Measurements from ENCODE around the gene SUMO3.

The SUMO3 gene

DNA sequence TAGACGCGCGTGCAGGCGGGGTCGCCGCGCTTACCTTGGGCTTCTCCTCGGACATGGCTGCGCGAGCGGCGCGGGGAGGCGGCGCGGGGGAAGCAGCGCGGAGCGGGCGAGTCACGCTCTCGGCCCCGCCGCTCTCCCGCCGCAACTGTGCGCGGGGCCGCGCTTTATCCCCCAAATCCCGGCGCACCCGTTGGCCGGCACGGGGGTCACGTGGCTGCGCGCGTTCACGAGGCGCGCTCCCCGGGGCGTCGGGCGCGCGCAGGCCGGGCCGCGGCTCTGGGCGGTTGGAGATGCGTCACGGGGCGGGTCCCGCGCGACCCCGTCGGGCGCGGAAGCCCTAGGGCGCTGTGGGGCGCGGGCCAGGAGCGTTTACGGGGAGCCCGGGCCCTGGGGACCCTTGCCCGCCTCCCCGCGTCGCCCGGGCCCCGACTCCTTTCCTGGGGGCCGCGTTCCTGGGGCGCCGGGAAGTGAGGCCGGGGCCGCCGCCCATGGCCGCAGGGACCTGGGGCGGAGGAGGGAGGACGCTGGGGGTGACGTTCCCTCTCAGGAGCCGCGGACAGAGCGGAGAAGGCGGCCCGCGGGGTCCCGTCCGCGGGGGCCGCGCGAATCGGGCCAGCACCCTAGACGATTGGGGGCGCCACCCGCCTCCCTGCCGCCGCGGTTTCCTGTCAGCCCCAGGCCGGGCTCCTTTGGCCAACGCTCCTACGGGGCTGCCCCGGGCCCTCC, at the start of gene SUMO3:
TSS of gene SUMO3 (minus strand) at position 149 of the 726 bp plus-strand sequence. CDS start at position 55, 94 bp downstream.
- H3K9me3 ChIP-seq (ENCODE audit: control insufficient read depth, insufficient read depth, low read length): peaks cover 6% of the 10 kb centered on the region
- H3K9ac ChIP-seq (ENCODE audit: low read depth, low read length): peak within 1 kb of the TSS; percentile 73
- H3K27me3 ChIP-seq (ENCODE audit: control insufficient read depth, insufficient read depth, low read length): peaks cover 8% of the 10 kb centered on the region
- H3K4me3 ChIP-seq (ENCODE audit: low read depth, low read length): peak within 1 kb of the TSS; percentile 78
- peaks cover 3% of the 10 kb centered on the region for H3K4me1 ChIP-seq (ENCODE audit: control insufficient read depth, insufficient read depth, low read length)
- peaks cover 9% of the 10 kb centered on the region for H3K36me3 ChIP-seq (ENCODE audit: control insufficient read depth, insufficient read depth, low read length)

DNA sequence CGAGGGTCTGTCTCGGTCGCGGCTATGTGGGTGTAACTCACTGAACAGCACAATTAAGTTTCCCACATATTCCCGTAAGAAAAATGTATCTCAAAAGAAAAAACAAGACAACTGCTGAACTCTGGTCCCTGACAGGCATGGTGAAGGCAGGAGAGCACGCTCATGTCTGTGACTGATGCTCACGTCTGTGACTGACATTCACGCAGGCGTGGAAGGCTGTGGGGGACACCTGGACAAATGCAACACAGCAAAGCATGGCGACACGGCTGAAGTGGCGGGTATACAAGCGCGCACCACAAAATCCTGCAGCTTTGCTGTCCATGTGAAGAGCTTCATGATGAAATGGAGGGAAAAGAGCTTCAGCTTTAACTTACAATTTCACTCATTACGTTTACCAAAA, 49.6 kb upstream of the SUMO3 start:
- no peak overlapping the region for H3K4me3 ChIP-seq (ENCODE audit: low read depth, low read length)
- no peak overlapping the region for H3K9ac ChIP-seq (ENCODE audit: low read depth, low read length)
- peaks cover 10% of the 10 kb centered on the region for H3K4me1 ChIP-seq (ENCODE audit: control insufficient read depth, insufficient read depth, low read length)
- no peaks in the 10 kb centered on the region for H3K9me3 ChIP-seq (ENCODE audit: control insufficient read depth, insufficient read depth, low read length)
- H3K27me3 ChIP-seq (ENCODE audit: control insufficient read depth, insufficient read depth, low read length): no peaks in the 10 kb centered on the region
- peaks cover 18% of the 10 kb centered on the region for H3K36me3 ChIP-seq (ENCODE audit: control insufficient read depth, insufficient read depth, low read length)

DNA sequence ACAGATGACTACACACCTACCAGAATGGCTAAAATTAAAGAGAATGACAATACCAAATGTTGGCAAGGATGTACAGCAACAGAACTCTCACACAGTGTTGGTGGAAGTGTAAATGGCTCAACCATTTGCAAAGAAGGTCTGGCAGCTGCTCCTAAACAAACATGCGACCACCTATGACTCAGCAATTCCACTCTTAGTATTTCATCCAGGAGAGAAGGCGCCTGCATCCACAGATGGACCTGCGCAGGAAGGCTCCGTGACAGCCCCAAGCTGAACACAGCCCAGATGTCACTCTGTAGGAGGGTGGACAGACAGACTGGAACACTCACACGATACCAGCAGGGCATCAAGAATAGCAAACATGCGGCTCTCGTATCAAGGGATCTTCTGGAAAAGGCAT, 48.9 kb upstream of the SUMO3 start:
- Histone ChIP-seq H3K27me3 (ENCODE audit: control insufficient read depth, insufficient read depth, low read length) (no peaks in the 10 kb centered on the region), H3K36me3 (ENCODE audit: control insufficient read depth, insufficient read depth, low read length) (peaks cover 20% of the 10 kb centered on the region), H3K4me1 (ENCODE audit: control insufficient read depth, insufficient read depth, low read length) (peaks cover 6% of the 10 kb centered on the region), H3K9me3 (ENCODE audit: control insufficient read depth, insufficient read depth, low read length) (no peaks in the 10 kb centered on the region), H3K4me3 (ENCODE audit: low read depth, low read length) (no peak overlapping the region), H3K9ac (ENCODE audit: low read depth, low read length) (no peak overlapping the region)

DNA sequence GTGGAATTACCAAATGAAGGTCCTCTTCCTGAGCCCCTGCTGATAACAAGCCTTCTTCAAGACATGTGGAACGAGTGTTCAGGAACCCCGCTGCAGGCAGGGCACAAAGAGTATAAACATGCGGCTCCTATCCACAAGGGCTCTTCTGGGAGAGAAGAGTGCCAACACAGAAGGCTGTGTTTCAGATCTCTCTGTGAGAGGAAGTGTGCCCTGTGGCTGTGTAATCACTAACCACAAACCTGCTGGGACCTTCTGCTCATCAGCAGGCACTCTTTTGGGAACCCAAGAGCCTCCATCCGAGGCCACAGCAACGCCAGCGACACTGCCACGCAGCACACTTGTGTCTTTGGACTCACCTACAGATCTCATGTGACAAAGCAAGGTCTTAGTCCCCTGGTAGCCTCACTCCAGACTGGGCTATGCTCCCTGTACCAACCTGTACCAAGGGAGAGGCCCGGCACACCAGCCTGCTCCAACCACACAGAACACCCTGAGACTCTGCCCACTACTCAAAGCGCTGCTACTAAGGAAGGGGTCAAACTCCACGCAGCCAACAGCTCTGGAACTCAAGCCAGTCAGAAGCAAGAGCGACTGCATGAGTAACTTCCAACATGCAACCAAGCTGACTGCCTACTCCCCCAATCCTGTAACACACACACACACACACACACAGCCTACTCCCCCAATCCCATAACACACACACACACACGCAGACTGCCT, 47.9 kb upstream of the SUMO3 start:
- Histone ChIP-seq H3K4me3 (ENCODE audit: low read depth, low read length) (no peak overlapping the region), H3K36me3 (ENCODE audit: control insufficient read depth, insufficient read depth, low read length) (peaks cover 24% of the 10 kb centered on the region), H3K4me1 (ENCODE audit: control insufficient read depth, insufficient read depth, low read length) (peaks cover 5% of the 10 kb centered on the region), H3K9ac (ENCODE audit: low read depth, low read length) (no peak overlapping the region), H3K9me3 (ENCODE audit: control insufficient read depth, insufficient read depth, low read length) (no peaks in the 10 kb centered on the region), H3K27me3 (ENCODE audit: control insufficient read depth, insufficient read depth, low read length) (no peaks in the 10 kb centered on the region)

DNA sequence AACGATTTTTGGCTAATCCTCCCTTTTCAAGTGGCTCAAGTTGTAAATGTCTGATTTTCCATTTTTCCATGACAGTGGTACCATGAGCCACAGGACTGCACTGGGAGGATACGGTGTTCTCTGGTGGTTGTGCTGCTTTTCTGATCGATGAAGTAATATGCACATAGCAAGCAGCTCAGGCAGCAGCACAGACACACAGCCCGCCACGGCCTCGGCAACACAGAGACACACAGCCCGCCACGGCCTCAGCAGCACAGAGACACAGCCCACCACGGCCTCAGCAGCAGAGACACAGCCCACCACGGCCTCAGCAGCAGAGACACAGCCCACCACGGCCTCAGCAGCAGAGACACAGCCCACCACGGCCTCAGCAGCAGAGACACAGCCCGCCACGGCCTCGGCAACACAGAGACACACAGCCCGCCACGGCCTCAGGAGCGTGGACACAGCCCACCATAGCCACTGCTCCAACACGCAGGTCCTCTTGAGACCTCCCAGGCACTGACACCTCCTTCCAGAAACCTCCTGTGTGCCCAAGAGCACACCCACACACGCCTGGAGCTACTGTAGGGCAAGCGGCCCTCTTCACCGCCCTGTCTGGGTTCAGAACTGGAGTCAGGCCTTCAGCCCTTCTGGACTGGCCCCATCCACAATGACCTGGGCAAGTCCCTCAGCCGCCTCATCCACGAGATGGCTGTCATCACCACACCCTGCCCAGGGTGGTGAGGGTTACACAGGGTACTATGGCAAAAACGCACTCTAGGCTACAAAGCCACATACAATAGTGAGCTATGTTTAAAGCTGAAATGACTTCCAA, 45.2 kb upstream of the SUMO3 start:
- Histone ChIP-seq H3K36me3 (ENCODE audit: control insufficient read depth, insufficient read depth, low read length) (peaks cover 43% of the 10 kb centered on the region), H3K27me3 (ENCODE audit: control insufficient read depth, insufficient read depth, low read length) (no peaks in the 10 kb centered on the region), H3K9me3 (ENCODE audit: control insufficient read depth, insufficient read depth, low read length) (no peaks in the 10 kb centered on the region), H3K4me1 (ENCODE audit: control insufficient read depth, insufficient read depth, low read length) (peaks cover 5% of the 10 kb centered on the region), H3K4me3 (ENCODE audit: low read depth, low read length) (no peak overlapping the region), H3K9ac (ENCODE audit: low read depth, low read length) (no peak overlapping the region)

DNA sequence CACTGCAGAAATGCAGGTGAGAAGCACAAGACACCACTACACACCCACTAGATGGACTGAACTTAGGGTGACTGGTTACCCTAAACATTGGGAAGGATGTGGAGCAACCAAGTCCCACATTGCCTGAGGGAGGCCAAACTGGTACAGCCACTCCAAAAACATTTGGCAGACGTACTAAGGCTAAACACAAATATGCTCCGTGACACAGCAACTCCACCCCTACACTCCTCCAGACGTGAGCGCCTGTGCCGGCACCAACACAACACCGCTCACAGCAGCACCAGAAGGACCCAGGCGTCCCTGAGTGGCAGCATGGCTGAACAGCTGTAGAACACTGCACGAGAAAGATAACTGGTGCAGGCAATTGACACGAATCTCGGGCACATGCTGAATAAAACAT, 40.9 kb upstream of the SUMO3 start:
- Histone ChIP-seq H3K36me3 (ENCODE audit: control insufficient read depth, insufficient read depth, low read length) (peaks cover 48% of the 10 kb centered on the region), H3K4me1 (ENCODE audit: control insufficient read depth, insufficient read depth, low read length) (no peaks in the 10 kb centered on the region), H3K4me3 (ENCODE audit: low read depth, low read length) (no peak overlapping the region), H3K9me3 (ENCODE audit: control insufficient read depth, insufficient read depth, low read length) (no peaks in the 10 kb centered on the region), H3K9ac (ENCODE audit: low read depth, low read length) (no peak overlapping the region), H3K27me3 (ENCODE audit: control insufficient read depth, insufficient read depth, low read length) (no peaks in the 10 kb centered on the region)

DNA sequence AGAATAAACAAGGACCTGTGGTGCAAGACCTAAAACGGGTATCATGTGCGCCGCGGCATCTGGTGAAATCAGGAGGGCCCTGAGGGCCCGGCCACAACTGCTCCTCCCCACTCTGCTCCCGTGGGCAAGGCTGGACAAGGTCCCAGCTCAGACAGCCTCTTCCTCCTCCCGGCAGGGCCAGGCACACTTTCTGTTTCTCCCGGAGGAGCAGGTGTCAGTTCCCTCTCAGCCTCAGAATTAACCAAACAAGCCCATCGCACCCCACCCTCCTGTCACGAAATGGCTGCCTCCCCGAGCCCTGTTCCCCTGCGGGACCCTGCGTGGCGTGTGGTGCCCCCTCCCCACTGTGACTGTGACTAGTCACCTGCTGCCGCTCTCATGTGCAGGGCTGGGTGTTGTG, 40.4 kb upstream of the SUMO3 start:
- Histone ChIP-seq H3K4me1 (ENCODE audit: control insufficient read depth, insufficient read depth, low read length) (no peaks in the 10 kb centered on the region), H3K4me3 (ENCODE audit: low read depth, low read length) (no peak overlapping the region), H3K9me3 (ENCODE audit: control insufficient read depth, insufficient read depth, low read length) (no peaks in the 10 kb centered on the region), H3K27me3 (ENCODE audit: control insufficient read depth, insufficient read depth, low read length) (no peaks in the 10 kb centered on the region), H3K9ac (ENCODE audit: low read depth, low read length) (no peak overlapping the region), H3K36me3 (ENCODE audit: control insufficient read depth, insufficient read depth, low read length) (peaks cover 50% of the 10 kb centered on the region)

DNA sequence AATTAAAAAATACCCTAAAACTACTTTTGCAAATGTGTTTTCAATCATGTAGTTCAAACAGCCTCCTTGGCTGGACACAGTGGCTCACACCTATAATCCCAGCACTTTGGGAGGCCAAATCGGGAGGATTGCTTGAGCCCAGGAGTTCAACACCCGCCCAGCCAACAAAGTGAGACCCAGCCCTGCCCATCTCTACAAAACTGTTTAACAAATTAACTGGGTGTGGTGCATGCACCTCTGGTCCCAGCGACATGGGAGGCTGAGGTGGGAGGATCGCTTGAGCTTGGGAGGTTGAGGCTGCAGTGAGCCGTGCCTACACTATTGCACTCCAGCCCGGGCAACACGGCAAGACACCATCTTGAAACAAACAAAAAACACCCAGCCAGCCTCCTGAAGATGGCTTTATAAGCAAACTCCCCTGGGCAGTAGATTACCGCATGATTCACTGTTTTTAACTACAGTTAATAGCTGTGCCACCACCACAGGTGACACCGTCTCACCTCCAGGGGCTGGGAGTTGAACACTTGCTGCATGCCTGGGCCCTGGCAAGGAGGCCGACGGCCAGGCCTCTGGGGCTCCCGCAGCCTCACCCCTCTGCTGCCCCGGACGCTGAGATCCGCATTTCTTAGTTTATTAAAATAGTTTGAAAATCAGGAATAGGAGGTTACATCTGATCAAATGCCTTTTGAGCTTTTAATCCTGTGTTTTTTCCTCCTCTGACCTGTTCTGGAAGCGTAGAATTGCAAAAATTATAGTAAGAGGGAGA, 39.4 kb upstream of the SUMO3 start:
- H3K36me3 ChIP-seq (ENCODE audit: control insufficient read depth, insufficient read depth, low read length): peaks cover 48% of the 10 kb centered on the region
- H3K4me3 ChIP-seq (ENCODE audit: low read depth, low read length): no peak overlapping the region
- no peaks in the 10 kb centered on the region for H3K9me3 ChIP-seq (ENCODE audit: control insufficient read depth, insufficient read depth, low read length)
- no peaks in the 10 kb centered on the region for H3K27me3 ChIP-seq (ENCODE audit: control insufficient read depth, insufficient read depth, low read length)
- H3K4me1 ChIP-seq (ENCODE audit: control insufficient read depth, insufficient read depth, low read length): no peaks in the 10 kb centered on the region
- no peak overlapping the region for H3K9ac ChIP-seq (ENCODE audit: low read depth, low read length)

DNA sequence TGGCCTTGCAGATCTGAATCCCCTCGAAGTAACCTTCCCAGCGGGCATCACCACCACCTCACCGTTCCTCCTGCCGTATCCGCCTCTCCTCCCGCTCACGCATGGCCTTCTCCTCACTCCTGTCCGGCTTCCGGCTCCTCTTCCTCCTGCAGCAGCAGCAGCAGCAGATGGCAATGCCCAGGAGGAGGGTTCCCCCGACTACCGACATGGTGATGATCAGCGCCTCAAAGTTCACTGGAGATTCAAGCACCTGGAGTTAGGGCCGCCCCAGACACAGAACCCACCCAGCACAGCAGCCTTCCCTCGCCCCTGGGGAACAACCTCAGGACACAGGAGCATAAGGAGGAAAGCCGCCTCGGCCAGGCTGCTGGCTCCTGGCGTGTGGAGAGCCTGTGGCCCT, 38.3 kb upstream of the SUMO3 start:
- no peaks in the 10 kb centered on the region for H3K9me3 ChIP-seq (ENCODE audit: control insufficient read depth, insufficient read depth, low read length)
- no peak overlapping the region for H3K4me3 ChIP-seq (ENCODE audit: low read depth, low read length)
- H3K4me1 ChIP-seq (ENCODE audit: control insufficient read depth, insufficient read depth, low read length): no peaks in the 10 kb centered on the region
- H3K9ac ChIP-seq (ENCODE audit: low read depth, low read length): no peak overlapping the region
- H3K36me3 ChIP-seq (ENCODE audit: control insufficient read depth, insufficient read depth, low read length): peaks cover 44% of the 10 kb centered on the region
- no peaks in the 10 kb centered on the region for H3K27me3 ChIP-seq (ENCODE audit: control insufficient read depth, insufficient read depth, low read length)

DNA sequence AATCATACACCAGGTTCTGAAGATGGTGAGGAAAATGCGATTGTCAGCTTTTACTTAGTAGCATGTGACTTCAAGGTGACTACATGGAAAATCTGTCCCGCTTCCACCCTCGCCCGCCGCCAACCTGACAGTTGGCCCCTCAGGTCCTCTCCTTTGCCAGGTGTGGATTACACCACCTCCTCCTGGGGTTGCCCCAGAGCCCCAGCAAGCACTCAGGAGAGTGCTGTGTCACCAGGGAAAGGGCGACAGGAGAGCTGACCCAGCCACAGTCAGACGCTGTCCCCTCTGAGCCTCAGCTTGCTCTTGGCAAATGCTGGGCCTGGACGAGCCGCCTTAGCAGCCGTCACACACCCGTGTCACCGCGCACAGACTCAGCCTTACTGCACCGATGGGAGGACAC, 37.7 kb upstream of the SUMO3 start:
- Histone ChIP-seq H3K9ac (ENCODE audit: low read depth, low read length) (no peak overlapping the region), H3K9me3 (ENCODE audit: control insufficient read depth, insufficient read depth, low read length) (no peaks in the 10 kb centered on the region), H3K4me3 (ENCODE audit: low read depth, low read length) (no peak overlapping the region), H3K4me1 (ENCODE audit: control insufficient read depth, insufficient read depth, low read length) (no peaks in the 10 kb centered on the region), H3K36me3 (ENCODE audit: control insufficient read depth, insufficient read depth, low read length) (peaks cover 49% of the 10 kb centered on the region), H3K27me3 (ENCODE audit: control insufficient read depth, insufficient read depth, low read length) (no peaks in the 10 kb centered on the region)

Data from iPS-15b (cell line).